Activated T-cell treated with anti-CD3 and anti-CD28 coated beads for 48 hours (primary cell): ENCODE results near the gene TOMM40L.

Source experiments
- DNase-seq: peaks from one replicate; pipeline ENCODE4 v3.0.0-alpha.2; 2020; ENCODE audit warnings: low read depth

TOMM40L gene

GRCh38 chr1:161197560-161198193 is 28.2 kb upstream of the TOMM40L start:
- DNase-seq = no peak

GRCh38 chr1:161198194-161198896 is 27.5 kb upstream of the TOMM40L start:
- DNase-seq = no peak

- DNase-seq = no peak
Measured at GRCh38 chr1:161198897-161199431, 26.9 kb upstream of the TOMM40L start, which contains the start of gene ADAMTS4. Gene ADAMTS4, minus strand, starts transcription at chr1:161199054. Its CDS starts 427 bp downstream, at chr1:161198627.

GRCh38 chr1:161199506-161200139 is 26.2 kb upstream of the TOMM40L start:
- DNase-seq = no peak

- DNase-seq = no peak
Measured at GRCh38 chr1:161200421-161200991, 25.4 kb upstream of the TOMM40L start.

- DNase-seq = no peak
Measured at GRCh38 chr1:161200992-161201835, 24.6 kb upstream of the TOMM40L start.

- peak; percentile 89 for DNase-seq
Measured at GRCh38 chr1:161201836-161202712, 23.8 kb upstream of the TOMM40L start, which contains the start of gene NDUFS2. Gene NDUFS2, plus strand, starts transcription at chr1:161202367. Its CDS starts 19 bp downstream, at chr1:161202386.

GRCh38 chr1:161206411-161207140 is 19.3 kb upstream of the TOMM40L start:
- DNase-seq = no peak

GRCh38 chr1:161207173-161207572 is 18.7 kb upstream of the TOMM40L start:
- no peak for DNase-seq

- DNase-seq = peak; percentile 60
Measured at GRCh38 chr1:161209790-161210409, 16.0 kb upstream of the TOMM40L start.

- no peak for DNase-seq
Measured at GRCh38 chr1:161214369-161214768, 11.5 kb upstream of the TOMM40L start.

GRCh38 chr1:161215076-161215475 is 10.8 kb upstream of the TOMM40L start, which contains the start of gene FCER1G:
Gene FCER1G, plus strand, starts transcription at chr1:161215295. Its CDS starts 27 bp downstream, at chr1:161215322.
- no peak for DNase-seq

GRCh38 chr1:161216945-161217712 is 8.7 kb upstream of the TOMM40L start:
- DNase-seq = no peak

GRCh38 chr1:161217831-161218230 is 8.0 kb upstream of the TOMM40L start:
- DNase-seq = no peak

GRCh38 chr1:161218301-161219077 is 7.4 kb upstream of the TOMM40L start:
- no peak for DNase-seq

GRCh38 chr1:161219078-161219892 is 6.6 kb upstream of the TOMM40L start:
- no peak for DNase-seq

GRCh38 chr1:161220002-161220401 is 5.9 kb upstream of the TOMM40L start:
- DNase-seq = no peak
